HCEC 1CT (cell line): ENCODE results near the gene PRMT7.

Experiments used
- DNase-seq: peaks from one replicate; pipeline ENCODE4 v3.0.0-alpha.2; 2017

The PRMT7 gene

GRCh38 chr16:68313116-68313515, 2.3 kb downstream of the PRMT7 start:
- no peak for DNase-seq

- no peak for DNase-seq
These were observed 8.5 kb downstream of the PRMT7 start for GRCh38 chr16:68319185-68319908.

- DNase-seq, result no peak
These were observed 13.5 kb downstream of the PRMT7 start for GRCh38 chr16:68324336-68324735.

GRCh38 chr16:68324780-68325357, 14.1 kb downstream of the PRMT7 start:
- no peak for DNase-seq

GRCh38 chr16:68328151-68328859, 17.5 kb downstream of the PRMT7 start:
- DNase-seq, result peak; percentile 66

- DNase-seq, result no peak
These were observed 18.1 kb downstream of the PRMT7 start for GRCh38 chr16:68328860-68329390.

GRCh38 chr16:68331879-68332410, 21.1 kb downstream of the PRMT7 start:
- peak; percentile 26 for DNase-seq

- peak; percentile 42 for DNase-seq
These were observed 21.7 kb downstream of the PRMT7 start for GRCh38 chr16:68332411-68333121.

- DNase-seq, result no peak
These were observed 24.4 kb downstream of the PRMT7 start for GRCh38 chr16:68335175-68335574.

GRCh38 chr16:68338326-68339119, 27.7 kb downstream of the PRMT7 start:
- no peak for DNase-seq

GRCh38 chr16:68339214-68339613, 28.4 kb downstream of the PRMT7 start:
- no peak for DNase-seq

GRCh38 chr16:68342620-68343019, 31.8 kb downstream of the PRMT7 start:
- no peak for DNase-seq

GRCh38 chr16:68343137-68343536, 32.3 kb downstream of the PRMT7 start:
- no peak for DNase-seq

GRCh38 chr16:68344252-68344651, 33.4 kb downstream of the PRMT7 start:
- no peak for DNase-seq

- DNase-seq, result no peak
These were observed 34.6 kb downstream of the PRMT7 start for GRCh38 chr16:68345351-68345810.

GRCh38 chr16:68345958-68346635, 35.3 kb downstream of the PRMT7 start:
- DNase-seq, result no peak

GRCh38 chr16:68346892-68347480, 36.2 kb downstream of the PRMT7 start:
- DNase-seq, result no peak

GRCh38 chr16:68347605-68348004, 36.8 kb downstream of the PRMT7 start:
- DNase-seq, result no peak

- DNase-seq, result no peak
These were observed 38.0 kb downstream of the PRMT7 start for GRCh38 chr16:68348639-68349445.

- no peak for DNase-seq
These were observed 39.1 kb downstream of the PRMT7 start for GRCh38 chr16:68349838-68350410.
